SK-N-MC (cell line): Measurements from ENCODE around the gene TCF19.

Experiments
- DNase-seq: peaks from one replicate; pipeline ENCODE4 v3.0.0-alpha.2; 2011; ENCODE audit warnings: low read depth, low spot score
- H3K27ac ChIP-seq: fragments of 200-600 bp; sonication (generic); 2 replicates; pipeline ENCODE4 v1.5.1; 2016; ENCODE audit warnings: mixed run types
- H3K36me3 ChIP-seq: fragments of 200-600 bp; sonication (generic); 2 replicates; pipeline ENCODE4 v1.6.1; 2017; ENCODE audit warnings: antibody characterized with exemption, low read length, mixed read lengths; ENCODE audit not compliant: insufficient read depth
- H3K4me3 ChIP-seq: fragments of 200-600 bp; sonication (generic); 2 replicates; pipeline ENCODE4 v1.5.1; 2016
- H3K9ac ChIP-seq: fragments of 200-600 bp; sonication (generic); 2 replicates; pipeline ENCODE4 v1.8.0; 2017; ENCODE audit warnings: mixed run types, mixed read lengths; ENCODE audit not compliant: insufficient read length
- H3K9me3 ChIP-seq: fragments of 200-600 bp; sonication (generic); 2 replicates; pipeline ENCODE4 v1.6.1; 2017; ENCODE audit warnings: low read depth, mild to moderate bottlenecking, antibody characterized with exemption, low read length, moderate library complexity, mixed read lengths
- EZH2 ChIP-seq: fragments of 200-600 bp; sonication (generic); IDR thresholded peaks from one replicate; pipeline ENCODE4 v1.6.1; 2017; ENCODE audit warnings: antibody characterized with exemption
- FOXP2 ChIP-seq: optimal IDR thresholded peaks from 2 replicates; pipeline ENCODE3; 2011; ENCODE audit warnings: mild to moderate bottlenecking, moderate library complexity; ENCODE audit not compliant: insufficient read depth; ENCODE audit errors: extremely low read length, control extremely low read depth
- POLR2AphosphoS5 ChIP-seq: IDR thresholded peaks from 2 replicates; pipeline ENCODE4 v1.6.1; 2012; ENCODE audit warnings: mild to moderate bottlenecking, low read depth, low read length, borderline replicate concordance

The TCF19 gene

GRCh38 chr6:31115941-31116560, 42.3 kb upstream of the TCF19 start:
- no peak for DNase-seq
- Histone ChIP-seq H3K27ac (no peak overlapping the region), H3K9me3 (no peaks in the 10 kb centered on the region), H3K4me3 (no peak overlapping the region), H3K36me3 (no peaks in the 10 kb centered on the region), H3K9ac (no peak overlapping the region)
- no peak for TF ChIP-seq EZH2
- no peak for TF ChIP-seq POLR2AphosphoS5
- TF ChIP-seq FOXP2 = no peak

- no peak for DNase-seq
- H3K9me3 ChIP-seq = no peaks in the 10 kb centered on the region
- no peak overlapping the region for H3K4me3 ChIP-seq
- H3K9ac ChIP-seq = no peak overlapping the region
- no peaks in the 10 kb centered on the region for H3K36me3 ChIP-seq
- TF ChIP-seq EZH2 = no peak
- no peak for TF ChIP-seq POLR2AphosphoS5
- no peak for TF ChIP-seq FOXP2
- no peak overlapping the region for H3K27ac ChIP-seq
Observed at GRCh38 chr6:31116661-31117385, 41.6 kb upstream of the TCF19 start.

- H3K9me3 ChIP-seq = no peaks in the 10 kb centered on the region
- no peaks in the 10 kb centered on the region for H3K36me3 ChIP-seq
- TF ChIP-seq EZH2 = no peak
- TF ChIP-seq POLR2AphosphoS5 = no peak
- no peak for TF ChIP-seq FOXP2
- H3K27ac ChIP-seq = no peak overlapping the region
- H3K4me3 ChIP-seq = no peak overlapping the region
- DNase-seq = no peak
- no peak overlapping the region for H3K9ac ChIP-seq
Observed at GRCh38 chr6:31118178-31118577, 40.2 kb upstream of the TCF19 start.

GRCh38 chr6:31120151-31120915, 38.1 kb upstream of the TCF19 start, which contains the start of gene CDSN:
TSS of gene CDSN (minus strand) at chr6:31120446. CDS start at chr6:31120419, 27 bp downstream.
- Histone ChIP-seq H3K4me3 (no peak within 1 kb of the TSS), H3K9ac (no peak within 1 kb of the TSS), H3K27ac (no peak within 1 kb of the TSS), H3K36me3 (no peaks in the 10 kb centered on the region), H3K9me3 (no peaks in the 10 kb centered on the region)
- TF ChIP-seq EZH2 (no peak), POLR2AphosphoS5 (no peak), FOXP2 (no peak)
- no peak for DNase-seq

GRCh38 chr6:31121131-31121790, 37.1 kb upstream of the TCF19 start:
- no peak overlapping the region for H3K27ac ChIP-seq
- H3K9me3 ChIP-seq = no peaks in the 10 kb centered on the region
- no peak overlapping the region for H3K9ac ChIP-seq
- no peak overlapping the region for H3K4me3 ChIP-seq
- H3K36me3 ChIP-seq = no peaks in the 10 kb centered on the region
- no peak for TF ChIP-seq FOXP2
- no peak for TF ChIP-seq EZH2
- no peak for TF ChIP-seq POLR2AphosphoS5
- DNase-seq = no peak

- no peak overlapping the region for H3K4me3 ChIP-seq
- H3K9ac ChIP-seq = no peak overlapping the region
- TF ChIP-seq EZH2 (no peak), POLR2AphosphoS5 (no peak)
- H3K27ac ChIP-seq = no peak overlapping the region
- DNase-seq = no peak
- H3K36me3 ChIP-seq = no peaks in the 10 kb centered on the region
- no peaks in the 10 kb centered on the region for H3K9me3 ChIP-seq
Observed at GRCh38 chr6:31122791-31123706, 35.3 kb upstream of the TCF19 start.

GRCh38 chr6:31125162-31125561, 33.2 kb upstream of the TCF19 start:
- TF ChIP-seq POLR2AphosphoS5 (no peak), FOXP2 (no peak), EZH2 (no peak)
- H3K9ac ChIP-seq = no peak overlapping the region
- no peaks in the 10 kb centered on the region for H3K36me3 ChIP-seq
- H3K27ac ChIP-seq = no peak overlapping the region
- no peak overlapping the region for H3K4me3 ChIP-seq
- no peaks in the 10 kb centered on the region for H3K9me3 ChIP-seq
- no peak for DNase-seq
